Left lobe of liver (tissue), 2 donors: ENCODE measurements around the gene TADA2A. TPM values are rescaled to one million over a fixed set of nuclear protein-coding genes. Genes with fewer than 3 reads are reported as not detected.
A peak's percentile ranks its signal among the peaks of the same experiment; 100 is the strongest.

ENCODE experiments used
- ATAC-seq: fragments of 200-7000 bp; cut with Tn5 transposase; one replicate; pipeline ENCODE4 v1.9.1; 2020; ENCODE audit warnings: mild to moderate bottlenecking, moderate library complexity
- DNase-seq: peaks from one replicate; pipeline ENCODE4 v3.0.0-alpha.2; 2020; ENCODE audit warnings: low spot score
- total RNA-seq: library from RNA; stranded (reverse); gene quantifications from one replicate; pipeline ENCODE4 v1.2.1, GENCODE V29; 2021
- donor health status: DM: no; HTN: no; CAD: no; lungs with moderate emphysema.
- donor health status: DM: no; HTN: yes; CAD: no.

TADA2A gene
- 8.6 TPM for total RNA-seq

- ATAC-seq: peak; percentile 89
- DNase-seq: peak; percentile 94
Observed at GRCh38 chr17:37406635-37407461, at the start of gene TADA2A, which contains the start of gene ACACA. Gene TADA2A, plus strand, starts transcription at chr17:37406886. Its CDS starts 4,480 bp downstream, at chr17:37411366. Gene ACACA, minus strand, starts transcription at chr17:37406836. Its CDS starts 537 bp downstream, at chr17:37406299.

- DNase-seq (peak; percentile 61), ATAC-seq (peak; percentile 36)
Observed at GRCh38 chr17:37358098-37358829, 48.4 kb upstream of the TADA2A start.

- peak; percentile 98 for DNase-seq
- ATAC-seq: peak; percentile 88
Observed at GRCh38 chr17:37358830-37359681, 47.6 kb upstream of the TADA2A start.

- DNase-seq: no peak
- peak; percentile 4 for ATAC-seq
Observed at GRCh38 chr17:37359682-37360188, 47.0 kb upstream of the TADA2A start.

GRCh38 chr17:37360632-37361031, 46.1 kb upstream of the TADA2A start:
- no peak for ATAC-seq
- DNase-seq: no peak

- ATAC-seq (no peak), DNase-seq (no peak)
Observed at GRCh38 chr17:37361543-37361942, 45.1 kb upstream of the TADA2A start.

GRCh38 chr17:37365589-37365988, 41.1 kb upstream of the TADA2A start:
- ATAC-seq: peak; percentile 35

GRCh38 chr17:37368577-37368976, 38.1 kb upstream of the TADA2A start:
- DNase-seq: no peak
- ATAC-seq: peak; percentile 79

More at GRCh38 chr17:37365589-37365988, 41.1 kb upstream of the TADA2A start:
- DNase-seq: no peak

GRCh38 chr17:37373530-37374159, 33.0 kb upstream of the TADA2A start:
- DNase-seq (peak; percentile 65), ATAC-seq (peak; percentile 99)

- DNase-seq (no peak), ATAC-seq (no peak)
Observed at GRCh38 chr17:37375706-37376105, 31.0 kb upstream of the TADA2A start, which contains the start of gene C17orf78. Gene C17orf78, plus strand, starts transcription at chr17:37375985. Its CDS starts 108 bp downstream, at chr17:37376093.

- DNase-seq (no peak), ATAC-seq (no peak)
Observed at GRCh38 chr17:37382056-37382455, 24.6 kb upstream of the TADA2A start.

GRCh38 chr17:37384560-37385149, 22.0 kb upstream of the TADA2A start:
- DNase-seq (no peak), ATAC-seq (peak; percentile 31)

- ATAC-seq: no peak
Observed at GRCh38 chr17:37385474-37385990, 21.2 kb upstream of the TADA2A start.

GRCh38 chr17:37386462-37386861, 20.2 kb upstream of the TADA2A start:
- DNase-seq: no peak
- no peak for ATAC-seq

More at GRCh38 chr17:37385474-37385990, 21.2 kb upstream of the TADA2A start:
- DNase-seq: no peak

GRCh38 chr17:37388266-37388665, 18.4 kb upstream of the TADA2A start:
- no peak for ATAC-seq

GRCh38 chr17:37389160-37389559, 17.5 kb upstream of the TADA2A start:
- ATAC-seq (no peak), DNase-seq (no peak)

More at GRCh38 chr17:37388266-37388665, 18.4 kb upstream of the TADA2A start:
- no peak for DNase-seq

GRCh38 chr17:37391146-37391545, 15.5 kb upstream of the TADA2A start:
- DNase-seq (no peak), ATAC-seq (no peak)

- DNase-seq (no peak), ATAC-seq (no peak)
Observed at GRCh38 chr17:37392024-37392590, 14.6 kb upstream of the TADA2A start.

- ATAC-seq: no peak
Observed at GRCh38 chr17:37393352-37393751, 13.3 kb upstream of the TADA2A start.

More at GRCh38 chr17:37393352-37393751, 13.3 kb upstream of the TADA2A start:
- no peak for DNase-seq
